SU-DHL-6 (cell line): ENCODE results near the gene NEUROD2.
A peak's percentile ranks its signal among the peaks of the same experiment; 100 is the strongest.

Experiments
- H2AFZ ChIP-seq: fragments of 200-600 bp; sonication (generic); 2 replicates; pipeline ENCODE4 v1.6.1; 2014; ENCODE audit warnings: low read depth, mild to moderate bottlenecking, moderate library complexity, mixed read lengths, antibody characterized with exemption, low read length; ENCODE audit not compliant: severe bottlenecking
- H3F3A ChIP-seq: fragments of 200-600 bp; shearing (Covaris generic); 2 replicates; pipeline ENCODE4 v1.6.0; 2016; ENCODE audit warnings: antibody characterized with exemption, mild to moderate bottlenecking; ENCODE audit not compliant: insufficient read depth
- H3K27ac ChIP-seq: fragments of 200-600 bp; sonication (generic); 2 replicates; pipeline ENCODE4 v1.5.1; 2016; ENCODE audit warnings: low read depth, mild to moderate bottlenecking, low read length, moderate library complexity, mixed read lengths
- H3K27me3 ChIP-seq: fragments of 200-600 bp; sonication (generic), shearing (Covaris generic); 2 replicates; pipeline ENCODE4 v1.6.0; 2014; ENCODE audit warnings: mild to moderate bottlenecking, low read length
- H3K36me3 ChIP-seq: fragments of 200-600 bp; sonication (generic); 2 replicates; pipeline ENCODE4 v1.6.1; 2014; ENCODE audit warnings: mild to moderate bottlenecking, low read length, mixed read lengths
- H3K4me2 ChIP-seq: fragments of 300-600, 200-600 bp; shearing (Covaris generic), sonication (generic); 2 replicates; pipeline ENCODE4 v1.6.0; 2014; ENCODE audit warnings: low read length, low read depth, mild to moderate bottlenecking; ENCODE audit not compliant: poor library complexity, severe bottlenecking
- H3K4me3 ChIP-seq: fragments of 200-600 bp; sonication (generic); 2 replicates; pipeline ENCODE4 v1.5.1; 2014; ENCODE audit warnings: antibody characterized with exemption, low read length, mild to moderate bottlenecking, mixed read lengths; ENCODE audit not compliant: insufficient read depth, poor library complexity, severe bottlenecking
- H3K79me2 ChIP-seq: fragments of 200-600 bp; sonication (generic); 2 replicates; pipeline ENCODE4 v1.6.1; 2014; ENCODE audit warnings: mild to moderate bottlenecking, low read length, moderate library complexity; ENCODE audit not compliant: insufficient read depth
- H3K9ac ChIP-seq: fragments of 200-600 bp; sonication (generic); 2 replicates; pipeline ENCODE4 v1.7.0; 2014; ENCODE audit warnings: mild to moderate bottlenecking, low read length
- H3K9me2 ChIP-seq: fragments of 200-600 bp; sonication (generic); replicated peaks from 2 replicates; pipeline ENCODE4 v1.6.1; 2014; ENCODE audit warnings: low read length; ENCODE audit not compliant: insufficient read depth
- H3K9me3 ChIP-seq: fragments of 200-600 bp; sonication (generic); 2 replicates; pipeline ENCODE4 v1.6.1; 2014; ENCODE audit warnings: low read length, mixed read lengths; ENCODE audit not compliant: insufficient read depth
- H4K20me1 ChIP-seq: fragments of 200-600 bp; sonication (generic); 2 replicates; pipeline ENCODE4 v1.6.1; 2014; ENCODE audit warnings: low read depth, mild to moderate bottlenecking, antibody characterized with exemption, low read length, moderate library complexity, mixed read lengths
- CTCF ChIP-seq: fragments of 200-600 bp; sonication (generic); IDR thresholded peaks from one replicate; pipeline ENCODE4 v1.5.1; 2017; ENCODE audit warnings: antibody characterized with exemption, mild to moderate bottlenecking, low read length, moderate library complexity; ENCODE audit not compliant: insufficient read depth, poor library complexity, severe bottlenecking
- EZH2phosphoT487 ChIP-seq: fragments of 200-600 bp; sonication (generic), shearing (Covaris generic); conservative IDR thresholded peaks from 2 replicates; pipeline ENCODE4 v1.6.1; 2018; ENCODE audit warnings: mild to moderate bottlenecking, antibody characterized with exemption, low read length, moderate library complexity, mixed read lengths

Gene NEUROD2

GRCh38 chr17:39639043-39639442, 31.3 kb upstream of the NEUROD2 start:
- no peak overlapping the region for H3K4me3 ChIP-seq
- no peaks in the 10 kb centered on the region for H3K9me3 ChIP-seq
- H3K27me3 ChIP-seq, result no peaks in the 10 kb centered on the region
- no peaks in the 10 kb centered on the region for H3K36me3 ChIP-seq
- H3K4me2 ChIP-seq, result no peak overlapping the region
- TF ChIP-seq EZH2phosphoT487 (no peak), CTCF (no peak)
- no peak overlapping the region for H2AFZ ChIP-seq
- no peak overlapping the region for H3K27ac ChIP-seq
- no peak overlapping the region for H3K9ac ChIP-seq
- H4K20me1 ChIP-seq, result no peaks in the 10 kb centered on the region; the same call in 1 of the 2 replicates
- H3F3A ChIP-seq, result no peaks in the 10 kb centered on the region
- H3K9me2 ChIP-seq, result no peaks in the 10 kb centered on the region
- peaks cover 59% of the 10 kb centered on the region for H3K79me2 ChIP-seq

- no peaks in the 10 kb centered on the region for H3K27me3 ChIP-seq
- no peaks in the 10 kb centered on the region for H3K36me3 ChIP-seq
- no peak overlapping the region for H3K27ac ChIP-seq
- no peak for TF ChIP-seq CTCF
- no peak for TF ChIP-seq EZH2phosphoT487
- H3F3A ChIP-seq, result no peaks in the 10 kb centered on the region
- no peak overlapping the region for H2AFZ ChIP-seq
- no peak overlapping the region for H3K4me3 ChIP-seq
- peaks cover 52% of the 10 kb centered on the region for H3K79me2 ChIP-seq
- no peaks in the 10 kb centered on the region for H3K9me3 ChIP-seq
- H3K9ac ChIP-seq, result peak overlapping the region; percentile 79
- H3K4me2 ChIP-seq, result peak overlapping the region; percentile 78
- H3K9me2 ChIP-seq, result no peaks in the 10 kb centered on the region
- no peaks in the 10 kb centered on the region; the same call in 1 of the 2 replicates for H4K20me1 ChIP-seq
These were observed 30.6 kb upstream of the NEUROD2 start for GRCh38 chr17:39638317-39638716.

GRCh38 chr17:39636927-39637736, 29.4 kb upstream of the NEUROD2 start, which contains the start of gene STARD3:
STARD3 (plus strand) TSS chr17:39637144; CDS start chr17:39653532, 16,388 bp downstream.
- no peak for TF ChIP-seq CTCF
- no peak for TF ChIP-seq EZH2phosphoT487
- Histone ChIP-seq H3K79me2 (peaks cover 43% of the 10 kb centered on the region), H3K4me3 (peak within 1 kb of the TSS; percentile 94), H3K27me3 (no peaks in the 10 kb centered on the region), H3K27ac (peak within 1 kb of the TSS; percentile 29), H3F3A (no peaks in the 10 kb centered on the region), H2AFZ (peak within 1 kb of the TSS; percentile 43), H3K9ac (peak within 1 kb of the TSS; percentile 79), H3K36me3 (no peaks in the 10 kb centered on the region), H3K9me2 (no peaks in the 10 kb centered on the region), H3K9me3 (no peaks in the 10 kb centered on the region), H4K20me1 (no peaks in the 10 kb centered on the region), H3K4me2 (peak within 1 kb of the TSS; percentile 78)
